Myocyte (in vitro differentiated cells): ENCODE measurements around the gene MAP2K6. TPM values are rescaled to one million over a fixed set of nuclear protein-coding genes. Genes with fewer than 3 reads are reported as not detected.
"Not testable (repeated sequence)": the region's sequence is repeated elsewhere in the genome, so short reads cannot be mapped to it uniquely, and the experiment has no call there.

ENCODE experiments used
- DNase-seq: peaks from one replicate; pipeline ENCODE4 v3.0.0-alpha.2; 2012; ENCODE audit warnings: low read depth
- total RNA-seq: library from RNA; depleted of rRNA; stranded (reverse); fragments of >200 nt; gene quantifications from 2 replicates; pipeline ENCODE4 v1.2.3, GENCODE V29; 2014

The MAP2K6 gene
- total RNA-seq, 1 donor from 2014 or later, result 0.16 TPM

DNA sequence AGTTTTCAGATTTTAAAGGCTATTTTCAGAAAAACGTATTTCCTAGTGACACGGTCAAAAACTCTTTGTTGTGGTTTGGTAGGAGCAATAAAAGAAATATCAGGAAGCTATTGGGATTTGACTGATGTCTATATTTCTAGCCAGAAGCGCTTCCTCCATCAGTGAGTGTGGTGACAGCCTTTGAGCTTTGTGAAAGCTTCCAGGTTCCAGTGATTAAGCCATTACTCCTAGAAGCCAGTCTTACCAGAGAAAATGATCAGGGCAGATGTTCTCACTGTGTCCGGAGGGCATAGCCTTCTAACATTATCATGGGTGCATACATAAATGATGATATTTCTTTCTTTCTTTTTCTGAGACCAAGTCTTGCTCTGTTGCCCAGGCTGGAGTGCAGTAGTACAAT, 39.6 kb downstream of the MAP2K6 start:
- DNase-seq, result no peak

DNA sequence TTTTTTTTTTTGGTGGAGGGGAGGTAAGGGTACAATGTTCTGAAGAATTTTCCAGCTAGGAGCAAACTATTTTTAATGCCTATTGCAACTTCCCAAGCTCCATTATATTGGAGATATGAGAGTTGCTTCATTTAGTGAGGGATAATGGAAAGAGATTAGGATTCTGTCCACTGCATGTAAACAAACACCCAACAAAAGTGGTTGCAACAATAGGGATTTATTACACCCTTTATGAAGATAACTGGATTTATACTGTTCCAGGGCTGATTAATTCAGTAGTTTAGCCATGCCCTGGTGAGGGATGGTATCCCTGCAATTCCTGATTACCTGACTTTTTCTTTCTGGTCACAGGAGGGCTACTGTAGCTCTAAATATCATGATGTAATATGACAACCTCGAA, 40.5 kb downstream of the MAP2K6 start:
- DNase-seq, result no peak

DNA sequence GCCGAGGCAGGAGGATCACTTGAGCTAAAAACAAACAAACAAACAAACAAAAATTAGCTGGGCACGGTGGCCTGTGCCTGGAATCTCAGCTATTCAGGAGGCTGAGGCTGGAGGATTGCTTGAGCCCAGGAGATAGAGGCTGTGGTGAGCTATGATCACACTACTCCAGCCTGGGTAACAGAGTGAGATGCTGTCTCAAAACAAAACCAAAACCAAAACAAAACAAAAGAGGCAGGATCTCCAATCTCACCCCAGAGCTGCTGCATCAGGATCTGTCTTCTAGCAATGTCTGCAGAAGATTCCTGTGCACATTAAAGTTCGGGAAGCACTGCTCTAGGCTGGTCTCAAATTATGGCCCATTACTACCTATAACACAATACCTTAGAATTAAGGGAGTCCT, 43.1 kb downstream of the MAP2K6 start:
- DNase-seq, result no peak

DNA sequence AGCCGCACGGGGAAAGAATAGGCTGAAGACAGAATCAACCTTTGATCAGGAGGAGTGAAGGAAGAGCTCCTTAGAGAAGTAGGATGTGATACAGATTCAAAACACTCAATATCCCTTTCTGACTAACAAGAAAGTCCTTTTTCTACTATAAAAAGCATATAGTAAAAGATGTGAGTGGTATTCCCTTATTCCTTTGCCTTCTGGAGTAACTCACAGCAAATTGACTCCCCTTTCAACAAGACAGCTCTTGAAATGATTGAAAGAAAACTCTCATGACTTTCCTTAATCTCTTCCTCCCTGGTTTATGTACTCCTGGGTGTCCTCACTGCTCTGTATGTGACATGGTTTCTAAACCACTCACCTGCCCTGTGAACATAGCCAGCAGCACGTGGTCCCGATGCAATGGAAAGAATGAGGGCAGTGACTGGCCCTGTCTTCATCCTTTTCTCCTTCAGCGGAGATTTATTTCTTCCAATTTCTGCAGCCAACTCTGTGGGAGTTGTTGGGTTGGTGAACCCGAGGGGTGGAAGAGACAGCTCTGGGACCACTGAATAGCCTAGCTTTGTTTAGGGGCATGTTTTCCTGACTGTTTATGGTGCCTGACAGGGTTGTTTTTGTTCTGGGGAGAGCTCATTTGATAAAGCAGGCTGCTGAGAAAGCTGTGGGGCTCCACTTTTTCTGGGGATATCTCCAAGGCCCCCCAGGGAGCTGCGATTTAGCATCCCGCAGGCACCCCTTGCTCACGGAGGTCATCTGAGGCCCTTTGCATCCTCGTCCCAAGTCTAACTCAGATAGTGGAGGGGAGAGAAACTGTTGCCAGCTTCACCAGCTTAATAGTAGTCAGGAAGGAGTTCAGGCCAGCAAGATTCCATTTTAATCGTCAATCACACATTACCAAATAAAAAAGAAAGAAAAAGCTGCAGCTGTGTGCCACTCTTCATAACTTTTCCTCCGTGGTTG, 46.7 kb downstream of the MAP2K6 start:
- DNase-seq, result no peak

DNA sequence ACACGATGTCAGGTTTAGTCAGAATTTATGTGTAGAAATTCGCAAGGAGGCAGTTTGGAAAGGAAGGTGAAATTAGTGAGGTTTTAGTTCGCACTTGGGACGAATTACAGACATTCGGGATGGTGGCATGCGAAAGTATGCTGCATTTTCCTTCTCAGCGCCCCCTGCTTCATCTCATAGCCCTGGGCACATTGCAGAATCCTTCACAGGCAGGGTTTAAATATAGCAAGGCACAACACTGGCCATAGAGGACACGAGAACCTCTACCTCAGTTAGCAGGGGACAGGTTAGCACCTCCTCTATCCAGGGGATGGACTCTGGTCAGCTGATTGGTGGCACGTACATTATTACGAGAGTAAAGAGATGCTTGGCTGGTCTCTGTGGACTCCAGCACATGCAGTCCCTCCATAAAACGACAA, 47.5 kb downstream of the MAP2K6 start:
- DNase-seq, result peak; percentile 10

DNA sequence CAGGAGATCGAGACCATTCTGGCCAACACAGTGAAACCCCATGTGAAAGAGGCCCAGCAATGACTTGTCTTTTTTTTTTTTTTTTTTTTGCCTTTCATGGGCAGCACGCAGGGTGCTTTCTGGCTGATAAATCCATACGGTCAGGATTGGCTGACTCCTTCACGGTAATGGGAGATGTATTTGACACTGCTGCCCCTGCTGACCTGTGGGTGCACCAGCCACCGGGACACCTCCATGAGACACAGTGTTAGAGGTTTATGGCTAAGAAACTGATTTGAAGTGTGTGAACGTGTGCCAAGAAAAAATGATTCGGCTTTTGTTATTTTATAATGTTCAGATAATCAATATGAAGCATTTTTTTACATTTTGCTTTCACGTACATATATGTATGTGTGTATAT, 48.4 kb downstream of the MAP2K6 start:
- no peak for DNase-seq

DNA sequence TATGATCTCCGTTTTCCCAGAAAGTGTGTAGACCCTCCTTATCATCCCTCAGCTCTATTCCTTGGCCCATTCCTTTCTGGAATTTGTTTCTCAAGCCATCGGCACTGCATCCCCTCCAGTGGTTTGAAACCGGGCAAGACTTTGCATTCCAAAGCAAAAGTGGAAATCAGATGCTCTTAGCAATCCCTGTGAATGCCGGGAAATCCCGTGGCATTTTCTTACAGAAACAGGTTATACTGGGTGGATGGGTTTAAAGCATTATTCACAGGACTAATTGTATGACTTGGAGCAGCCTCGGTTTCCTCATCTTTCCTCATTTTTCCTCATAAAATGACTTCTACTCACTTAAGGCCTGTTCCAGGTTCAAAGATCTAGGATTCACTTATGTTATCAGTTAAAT, 52.0 kb downstream of the MAP2K6 start:
- no peak for DNase-seq

DNA sequence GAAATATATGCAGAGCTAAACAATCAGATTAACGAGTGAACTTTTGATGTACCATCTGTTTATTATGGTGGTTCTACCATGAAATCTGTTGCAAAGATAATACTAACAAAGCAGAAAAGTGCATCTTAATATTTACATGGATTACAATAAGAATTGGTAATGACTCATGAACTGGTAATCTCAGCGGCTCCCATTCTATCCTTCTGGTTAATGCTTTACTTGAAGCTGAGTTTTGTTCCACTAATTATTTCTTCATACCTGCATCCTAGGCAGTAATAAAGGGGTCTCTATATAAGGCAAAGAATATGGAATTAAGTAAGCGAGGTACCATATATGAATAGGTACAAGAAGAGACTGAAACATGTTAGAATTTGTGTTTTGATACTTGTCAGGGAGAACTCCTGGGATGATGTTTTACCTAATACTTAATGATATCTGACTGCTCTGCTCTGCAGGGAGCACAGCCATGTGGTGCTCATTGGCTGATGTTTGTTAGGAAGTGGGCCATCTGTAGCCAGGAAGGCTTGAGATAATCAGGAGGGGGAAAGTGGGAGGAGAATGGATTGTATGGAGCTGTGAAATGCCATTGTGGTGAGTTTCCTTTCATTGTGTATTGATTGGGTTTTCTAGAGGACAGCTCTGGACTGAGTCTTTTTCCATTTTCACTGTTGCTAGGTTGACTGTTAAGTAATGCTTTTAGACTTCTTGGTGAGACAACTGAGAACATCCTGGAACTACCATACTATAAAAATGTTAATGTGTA, 52.6 kb downstream of the MAP2K6 start:
- DNase-seq, result no peak

DNA sequence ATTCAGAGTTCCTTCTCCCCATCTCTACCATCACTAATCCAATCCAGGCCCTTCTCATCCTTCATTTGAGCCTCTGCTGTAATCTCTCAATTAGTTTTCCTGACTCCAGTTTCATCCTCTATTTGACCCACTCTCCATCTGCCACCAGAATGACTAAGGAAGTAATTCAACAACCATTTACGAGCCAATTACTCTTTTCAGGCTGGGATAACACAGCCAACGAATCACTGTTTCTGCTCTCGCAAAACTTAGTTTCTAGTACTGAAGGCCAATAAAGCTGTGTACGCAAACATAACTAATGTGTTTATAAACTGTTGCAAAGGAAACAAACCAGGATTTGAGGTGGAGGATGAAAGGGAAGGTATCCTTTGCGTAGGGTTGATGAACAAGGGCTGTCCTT, 53.7 kb downstream of the MAP2K6 start:
- DNase-seq, result no peak

DNA sequence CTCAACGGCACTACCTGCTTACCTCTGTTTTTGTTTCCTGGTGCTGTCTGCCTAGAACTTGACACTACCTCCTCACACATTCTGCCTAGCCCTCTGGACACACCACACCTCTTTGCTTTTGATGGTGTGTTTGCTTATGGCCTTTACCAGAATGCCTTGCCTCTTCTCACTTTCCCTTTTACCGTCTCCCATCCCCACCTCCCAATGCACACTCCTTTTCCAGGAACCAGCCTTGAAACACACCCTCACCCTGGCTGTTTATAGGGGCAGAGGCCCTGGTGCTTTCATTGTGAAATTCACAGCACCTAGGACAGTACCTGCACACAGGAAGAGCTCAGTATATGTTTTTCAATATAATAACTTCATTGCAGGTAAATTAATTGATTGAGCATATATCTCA, 56.2 kb downstream of the MAP2K6 start:
- no peak for DNase-seq

DNA sequence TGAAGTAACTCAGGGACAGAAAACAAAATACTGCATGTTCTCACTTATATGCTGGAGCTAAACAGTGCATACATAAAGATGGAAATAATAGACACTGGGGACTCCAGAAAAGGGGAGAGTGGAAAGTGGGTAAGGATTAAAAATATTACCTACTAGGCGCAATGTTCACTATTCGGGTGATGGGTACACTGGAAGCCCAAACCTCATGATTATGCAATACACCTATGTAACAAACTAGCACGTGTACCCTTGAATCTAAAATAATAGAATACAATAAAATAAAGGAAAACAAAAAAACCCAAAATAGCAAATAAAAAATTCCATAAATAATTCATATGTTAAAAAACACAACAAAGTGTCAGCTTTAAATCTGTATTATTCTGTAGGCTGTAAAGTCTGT, 56.9 kb downstream of the MAP2K6 start:
- DNase-seq, result no peak

DNA sequence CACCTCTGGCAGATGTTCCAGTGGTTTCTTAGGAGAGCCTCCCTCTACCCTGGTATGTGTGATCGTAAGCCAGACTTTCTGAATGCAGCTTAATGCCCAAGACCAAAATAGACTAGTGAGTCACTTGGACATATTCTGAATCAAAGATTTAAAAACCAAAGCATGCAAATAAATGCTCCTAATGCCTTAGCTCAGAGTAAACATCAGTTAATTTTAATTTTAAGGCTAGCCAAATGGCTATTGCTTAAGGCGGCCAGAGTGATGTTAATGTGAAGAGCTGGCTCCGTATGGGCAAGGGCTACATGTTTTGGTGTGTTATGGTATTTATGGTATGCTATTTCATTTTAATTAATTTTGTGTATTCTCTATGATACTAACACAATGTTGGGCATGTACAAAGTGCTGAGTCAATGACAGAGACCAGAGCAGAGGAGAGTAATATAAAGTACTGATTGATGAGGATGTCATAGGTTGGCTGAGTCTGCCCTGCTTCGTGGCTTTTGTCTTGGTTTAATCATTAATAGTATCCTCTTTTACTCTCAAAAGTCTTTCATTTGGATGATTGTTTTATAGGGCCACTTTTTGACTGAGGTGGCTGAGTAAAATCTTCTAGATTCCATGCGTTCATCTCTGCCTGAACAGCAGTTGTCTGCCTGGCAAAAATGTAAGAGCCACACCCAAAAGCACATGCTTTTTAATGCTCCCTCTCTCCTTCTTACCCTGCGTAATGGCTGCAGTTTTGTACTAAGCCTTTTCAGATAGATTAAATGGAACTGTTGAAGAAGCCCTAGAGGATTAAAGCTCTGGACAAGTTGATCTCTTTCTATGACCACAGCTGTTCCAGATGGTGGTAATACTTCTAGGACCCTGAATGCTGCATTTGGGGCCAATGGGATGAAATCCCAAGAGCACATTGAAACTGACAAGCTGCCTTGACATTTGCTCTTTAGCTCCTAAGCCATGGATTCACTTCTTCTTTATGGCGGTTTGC, 59.6 kb downstream of the MAP2K6 start:
- peak; percentile 34 for DNase-seq

DNA sequence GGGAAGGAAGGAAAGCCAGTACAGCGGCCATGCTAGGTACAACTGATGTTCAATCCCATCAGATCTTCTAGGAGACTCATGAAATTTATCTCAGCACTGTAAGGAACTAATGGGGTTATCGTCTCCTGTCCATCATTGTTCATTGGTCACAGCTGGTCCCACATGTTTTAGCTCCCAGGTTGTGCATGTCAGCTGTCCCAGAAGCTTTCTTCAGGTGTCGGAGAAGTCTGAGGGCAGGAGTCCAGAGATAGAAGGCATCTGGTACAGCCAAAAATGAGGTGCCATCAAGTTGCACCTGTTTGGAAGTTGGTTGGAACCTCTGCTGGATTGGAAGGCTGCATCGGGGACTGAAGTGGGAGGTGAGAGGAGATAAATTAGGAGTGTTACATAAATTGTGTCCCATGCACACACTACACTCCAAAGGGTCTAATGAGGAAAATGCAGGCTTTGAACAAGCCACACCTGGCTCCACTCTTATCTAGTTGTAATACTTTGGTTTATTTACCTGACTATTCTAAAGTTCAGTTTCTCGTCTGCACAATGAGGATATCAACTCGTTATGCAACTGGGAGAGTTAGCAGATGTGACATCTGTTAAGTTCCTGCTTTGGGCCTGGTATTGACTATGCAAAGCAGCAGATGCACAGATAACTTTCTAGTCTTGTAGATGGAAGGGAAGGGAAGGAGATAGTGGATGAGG, 62.9 kb downstream of the MAP2K6 start:
- no peak for DNase-seq

DNA sequence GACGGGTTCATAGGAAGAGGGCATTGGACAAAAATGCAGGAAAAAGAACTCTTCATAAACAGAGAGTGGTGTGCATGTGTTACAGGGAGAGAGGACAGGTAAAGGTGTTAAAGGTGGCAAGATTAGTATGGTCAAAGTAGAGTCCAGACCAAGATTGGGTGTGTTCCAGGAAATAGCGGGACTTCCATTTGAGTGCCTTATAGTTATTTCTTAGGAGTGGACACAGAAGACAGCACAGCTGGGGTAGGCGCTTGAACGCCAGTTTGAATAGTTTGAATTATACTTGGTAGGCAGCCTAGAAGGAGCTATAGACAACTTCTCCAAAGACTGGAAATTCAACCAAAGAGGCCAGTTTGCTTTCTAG, 63.4 kb downstream of the MAP2K6 start:
- DNase-seq, result no peak

DNA sequence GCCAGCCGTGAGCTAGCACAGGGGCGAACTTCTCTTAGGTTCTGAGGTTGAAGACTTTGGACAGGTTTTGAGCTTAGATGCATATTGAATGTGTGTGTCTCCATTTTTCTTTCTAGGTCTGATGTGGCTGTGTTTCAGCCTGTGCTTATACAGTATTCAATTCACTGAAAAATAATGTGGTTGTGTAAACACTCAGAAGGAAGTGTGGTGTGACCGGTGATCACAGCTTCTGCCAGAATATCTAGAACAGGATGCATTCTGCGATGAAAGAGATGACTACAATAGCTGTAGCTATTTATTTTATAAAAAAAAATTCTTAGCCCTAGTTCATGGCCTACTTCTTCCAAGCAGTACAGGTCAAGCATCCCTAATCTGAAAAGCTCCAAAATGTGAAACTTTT, 64.4 kb downstream of the MAP2K6 start:
- no peak for DNase-seq

DNA sequence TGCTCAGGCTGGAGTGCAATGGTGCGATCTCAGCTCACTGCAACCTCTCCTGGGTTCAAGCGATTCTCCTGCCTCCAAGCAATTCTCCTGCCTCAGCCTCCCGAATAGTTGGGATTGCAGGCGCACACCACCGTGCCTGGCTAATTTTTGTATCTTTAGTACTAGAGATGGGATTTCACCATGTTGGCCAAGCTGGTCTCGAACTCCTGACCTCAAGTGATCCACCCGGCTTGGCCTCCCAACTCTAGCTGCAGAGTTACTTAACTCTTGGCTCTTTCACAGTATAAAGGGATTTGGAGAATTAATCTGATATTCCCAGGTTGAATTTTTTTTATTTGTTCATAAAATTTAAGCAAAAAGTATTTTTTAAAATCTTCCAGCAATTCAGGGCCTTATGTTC, 65.3 kb downstream of the MAP2K6 start:
- not testable (repeated sequence) for DNase-seq

DNA sequence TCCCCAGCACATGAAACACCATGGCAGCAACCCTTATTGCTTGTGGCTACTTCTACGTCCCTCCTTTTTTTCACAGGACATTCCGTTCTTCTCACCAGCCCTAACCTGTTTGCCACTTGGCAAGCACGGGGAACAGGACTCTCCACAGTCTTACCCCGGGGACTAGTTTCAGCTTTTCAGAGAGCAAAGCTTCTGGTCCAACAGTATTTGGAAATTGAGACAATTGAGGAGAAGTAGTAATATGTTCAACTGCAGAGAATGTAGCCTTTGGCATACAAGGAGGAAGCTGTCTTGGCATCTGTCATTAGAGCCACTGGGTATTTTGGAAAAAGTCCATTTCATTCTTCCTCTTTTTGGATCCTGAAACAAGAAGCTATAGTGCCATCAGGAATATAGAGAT, 65.7 kb downstream of the MAP2K6 start:
- no peak for DNase-seq

DNA sequence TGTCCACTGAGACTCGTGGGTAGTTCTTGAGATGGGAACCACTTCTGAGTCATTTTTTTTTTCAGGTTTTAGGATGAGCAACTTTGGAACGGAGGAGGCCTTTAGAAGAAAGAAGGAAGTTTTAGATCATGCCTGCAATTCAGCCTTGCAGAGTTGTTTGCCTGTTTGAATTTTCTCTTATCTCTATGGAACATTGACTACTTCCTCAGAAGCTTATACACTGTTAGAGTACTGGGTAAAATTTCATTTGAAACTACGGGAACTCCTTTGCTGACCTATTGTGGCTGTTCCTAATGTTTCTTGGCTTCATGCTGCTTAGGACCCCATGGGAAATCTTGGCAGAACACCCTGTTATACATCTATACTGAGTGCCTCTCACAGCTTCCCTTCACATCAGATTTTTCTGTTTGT, 70.8 kb downstream of the MAP2K6 start:
- no peak for DNase-seq

DNA sequence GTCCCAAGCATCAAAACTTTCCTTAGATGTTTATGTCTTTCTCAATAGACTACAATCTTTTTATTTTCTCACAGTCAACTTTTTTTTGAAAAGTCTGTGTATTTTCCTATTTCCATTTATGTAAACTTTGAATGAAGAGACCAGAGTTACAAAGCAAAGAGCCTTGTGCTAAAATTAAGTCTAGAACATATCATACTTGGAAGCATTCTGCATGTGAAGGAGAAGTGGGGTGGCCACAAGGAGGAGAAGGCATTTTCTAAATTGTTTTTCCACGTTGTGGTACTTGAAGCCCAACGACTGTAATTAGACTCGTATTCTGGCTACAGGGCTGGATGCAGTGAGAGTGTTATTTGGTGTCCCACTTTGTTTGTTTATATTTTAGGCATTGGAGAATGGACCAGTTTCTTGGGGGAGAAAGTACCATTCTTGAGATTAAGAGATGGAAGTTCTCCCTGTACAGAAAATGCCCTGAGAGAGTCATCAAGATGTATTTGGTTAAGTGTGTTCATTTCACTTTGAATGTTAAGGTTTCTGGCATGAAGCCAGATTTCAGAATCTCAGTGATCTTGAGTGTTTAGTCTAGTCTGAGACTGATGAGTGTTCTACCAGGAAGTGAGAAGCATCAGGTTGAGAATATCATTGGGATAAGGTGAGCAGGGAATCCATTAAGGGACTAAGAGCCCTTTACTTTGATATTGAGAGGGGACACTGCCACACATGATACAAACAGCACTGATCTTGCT, 71.6 kb downstream of the MAP2K6 start:
- DNase-seq, result peak; percentile 6
